Measurements from ENCODE around the gene GRM7. TPM values are rescaled to one million over a fixed set of nuclear protein-coding genes. Genes with fewer than 3 reads are reported as not detected.

GRM7 gene
- total and polyA plus RNA-seq, 2 experiments from 2014 or later, result 0.40 TPM; not detected in 1

DNA sequence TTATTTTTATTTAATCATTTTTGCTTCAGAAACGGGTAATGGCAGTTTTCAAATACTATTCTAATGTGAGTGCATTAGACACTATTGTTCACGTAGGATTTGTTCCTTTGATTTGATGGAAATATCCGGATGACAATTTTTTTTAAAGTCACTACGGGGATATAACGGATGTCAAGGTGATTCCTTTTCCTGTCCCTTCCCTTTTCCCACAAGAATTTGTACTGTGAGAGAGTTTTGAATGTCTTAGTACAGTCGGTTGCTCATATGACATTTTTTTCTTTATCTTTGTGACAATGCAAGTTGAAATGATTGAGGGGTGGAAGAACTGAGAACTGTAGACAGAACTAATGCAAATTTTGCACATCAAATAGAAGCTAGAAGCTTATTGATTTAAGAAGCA is 209.5 kb downstream of the GRM7 start:
- Histone ChIP-seq H3K4me3 (no peak overlapping the region), H3K27ac (ENCODE audit: low read depth) (no peak overlapping the region), H4K20me1 (replicated peaks; ENCODE audit: insufficient read depth) (no peaks in the 10 kb centered on the region), H3K27me3 (ENCODE audit: insufficient read depth) (no peaks in the 10 kb centered on the region), H3K9me2 (ENCODE audit: insufficient read depth) (no peaks in the 10 kb centered on the region), H3K36me3 (ENCODE audit: insufficient read depth) (no peaks in the 10 kb centered on the region), H2AFZ (no peak overlapping the region), H3K4me1 (ENCODE audit: insufficient read depth) (no peaks in the 10 kb centered on the region), H3K79me2 (replicated peaks; ENCODE audit: insufficient read depth) (no peaks in the 10 kb centered on the region), H3K4me2 (no peak overlapping the region), H3F3A (replicated peaks; ENCODE audit: low read depth) (no peaks in the 10 kb centered on the region)
- Mint-ChIP-seq H3K4me3 (no peak overlapping the region), H3K27ac (no peak overlapping the region), H3K36me3 (ENCODE audit: low read depth) (no peaks in the 10 kb centered on the region), H3K9me3 (peaks cover 72% of the 10 kb centered on the region), H3K4me1 (no peaks in the 10 kb centered on the region), H3K27me3 (ENCODE audit: insufficient read depth, low read depth, poor library complexity) (peaks cover 3% of the 10 kb centered on the region)
- DNase-seq (ENCODE audit: low spot score), result no peak
- no peak for ATAC-seq
- TF ChIP-seq JUNB (IDR thresholded peaks at IDR 0.05; ENCODE audit: unreplicated experiment) (no peak), ZNF114 (CRISPR knock-in tag; IDR thresholded peaks at IDR 0.05) (no peak), STAT1 (IDR thresholded peaks at IDR 0.05; ENCODE audit: unreplicated experiment) (no peak), POLR2AphosphoS5 (IDR thresholded peaks at IDR 0.05; ENCODE audit: low read depth) (no peak), EZH2phosphoT487 (IDR thresholded peaks at IDR 0.05; ENCODE audit: unreplicated experiment) (no peak), CREB1 (CRISPR knock-in tag; IDR thresholded peaks at IDR 0.05; ENCODE audit: low read depth) (no peak), NANOG (IDR thresholded peaks at IDR 0.05; ENCODE audit: borderline replicate concordance) (no peak), ZNF331 (CRISPR knock-in tag; IDR thresholded peaks at IDR 0.05; ENCODE audit: low read depth) (no peak), EZH2 (IDR thresholded peaks at IDR 0.05; ENCODE audit: low read depth, unreplicated experiment) (no peak)
- TF ChIP-seq, protein P1, sequence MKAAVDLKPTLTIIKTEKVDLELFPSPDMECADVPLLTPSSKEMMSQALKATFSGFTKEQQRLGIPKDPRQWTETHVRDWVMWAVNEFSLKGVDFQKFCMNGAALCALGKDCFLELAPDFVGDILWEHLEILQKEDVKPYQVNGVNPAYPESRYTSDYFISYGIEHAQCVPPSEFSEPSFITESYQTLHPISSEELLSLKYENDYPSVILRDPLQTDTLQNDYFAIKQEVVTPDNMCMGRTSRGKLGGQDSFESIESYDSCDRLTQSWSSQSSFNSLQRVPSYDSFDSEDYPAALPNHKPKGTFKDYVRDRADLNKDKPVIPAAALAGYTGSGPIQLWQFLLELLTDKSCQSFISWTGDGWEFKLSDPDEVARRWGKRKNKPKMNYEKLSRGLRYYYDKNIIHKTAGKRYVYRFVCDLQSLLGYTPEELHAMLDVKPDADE (IDR thresholded peaks at IDR 0.05), result no peak
- TF ChIP-seq, protein P2, sequence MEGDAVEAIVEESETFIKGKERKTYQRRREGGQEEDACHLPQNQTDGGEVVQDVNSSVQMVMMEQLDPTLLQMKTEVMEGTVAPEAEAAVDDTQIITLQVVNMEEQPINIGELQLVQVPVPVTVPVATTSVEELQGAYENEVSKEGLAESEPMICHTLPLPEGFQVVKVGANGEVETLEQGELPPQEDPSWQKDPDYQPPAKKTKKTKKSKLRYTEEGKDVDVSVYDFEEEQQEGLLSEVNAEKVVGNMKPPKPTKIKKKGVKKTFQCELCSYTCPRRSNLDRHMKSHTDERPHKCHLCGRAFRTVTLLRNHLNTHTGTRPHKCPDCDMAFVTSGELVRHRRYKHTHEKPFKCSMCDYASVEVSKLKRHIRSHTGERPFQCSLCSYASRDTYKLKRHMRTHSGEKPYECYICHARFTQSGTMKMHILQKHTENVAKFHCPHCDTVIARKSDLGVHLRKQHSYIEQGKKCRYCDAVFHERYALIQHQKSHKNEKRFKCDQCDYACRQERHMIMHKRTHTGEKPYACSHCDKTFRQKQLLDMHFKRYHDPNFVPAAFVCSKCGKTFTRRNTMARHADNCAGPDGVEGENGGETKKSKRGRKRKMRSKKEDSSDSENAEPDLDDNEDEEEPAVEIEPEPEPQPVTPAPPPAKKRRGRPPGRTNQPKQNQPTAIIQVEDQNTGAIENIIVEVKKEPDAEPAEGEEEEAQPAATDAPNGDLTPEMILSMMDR (conservative IDR thresholded peaks at IDR 0.05; ENCODE audit: low read depth in 2 of 2), result no peak
- TF ChIP-seq, protein P3, sequence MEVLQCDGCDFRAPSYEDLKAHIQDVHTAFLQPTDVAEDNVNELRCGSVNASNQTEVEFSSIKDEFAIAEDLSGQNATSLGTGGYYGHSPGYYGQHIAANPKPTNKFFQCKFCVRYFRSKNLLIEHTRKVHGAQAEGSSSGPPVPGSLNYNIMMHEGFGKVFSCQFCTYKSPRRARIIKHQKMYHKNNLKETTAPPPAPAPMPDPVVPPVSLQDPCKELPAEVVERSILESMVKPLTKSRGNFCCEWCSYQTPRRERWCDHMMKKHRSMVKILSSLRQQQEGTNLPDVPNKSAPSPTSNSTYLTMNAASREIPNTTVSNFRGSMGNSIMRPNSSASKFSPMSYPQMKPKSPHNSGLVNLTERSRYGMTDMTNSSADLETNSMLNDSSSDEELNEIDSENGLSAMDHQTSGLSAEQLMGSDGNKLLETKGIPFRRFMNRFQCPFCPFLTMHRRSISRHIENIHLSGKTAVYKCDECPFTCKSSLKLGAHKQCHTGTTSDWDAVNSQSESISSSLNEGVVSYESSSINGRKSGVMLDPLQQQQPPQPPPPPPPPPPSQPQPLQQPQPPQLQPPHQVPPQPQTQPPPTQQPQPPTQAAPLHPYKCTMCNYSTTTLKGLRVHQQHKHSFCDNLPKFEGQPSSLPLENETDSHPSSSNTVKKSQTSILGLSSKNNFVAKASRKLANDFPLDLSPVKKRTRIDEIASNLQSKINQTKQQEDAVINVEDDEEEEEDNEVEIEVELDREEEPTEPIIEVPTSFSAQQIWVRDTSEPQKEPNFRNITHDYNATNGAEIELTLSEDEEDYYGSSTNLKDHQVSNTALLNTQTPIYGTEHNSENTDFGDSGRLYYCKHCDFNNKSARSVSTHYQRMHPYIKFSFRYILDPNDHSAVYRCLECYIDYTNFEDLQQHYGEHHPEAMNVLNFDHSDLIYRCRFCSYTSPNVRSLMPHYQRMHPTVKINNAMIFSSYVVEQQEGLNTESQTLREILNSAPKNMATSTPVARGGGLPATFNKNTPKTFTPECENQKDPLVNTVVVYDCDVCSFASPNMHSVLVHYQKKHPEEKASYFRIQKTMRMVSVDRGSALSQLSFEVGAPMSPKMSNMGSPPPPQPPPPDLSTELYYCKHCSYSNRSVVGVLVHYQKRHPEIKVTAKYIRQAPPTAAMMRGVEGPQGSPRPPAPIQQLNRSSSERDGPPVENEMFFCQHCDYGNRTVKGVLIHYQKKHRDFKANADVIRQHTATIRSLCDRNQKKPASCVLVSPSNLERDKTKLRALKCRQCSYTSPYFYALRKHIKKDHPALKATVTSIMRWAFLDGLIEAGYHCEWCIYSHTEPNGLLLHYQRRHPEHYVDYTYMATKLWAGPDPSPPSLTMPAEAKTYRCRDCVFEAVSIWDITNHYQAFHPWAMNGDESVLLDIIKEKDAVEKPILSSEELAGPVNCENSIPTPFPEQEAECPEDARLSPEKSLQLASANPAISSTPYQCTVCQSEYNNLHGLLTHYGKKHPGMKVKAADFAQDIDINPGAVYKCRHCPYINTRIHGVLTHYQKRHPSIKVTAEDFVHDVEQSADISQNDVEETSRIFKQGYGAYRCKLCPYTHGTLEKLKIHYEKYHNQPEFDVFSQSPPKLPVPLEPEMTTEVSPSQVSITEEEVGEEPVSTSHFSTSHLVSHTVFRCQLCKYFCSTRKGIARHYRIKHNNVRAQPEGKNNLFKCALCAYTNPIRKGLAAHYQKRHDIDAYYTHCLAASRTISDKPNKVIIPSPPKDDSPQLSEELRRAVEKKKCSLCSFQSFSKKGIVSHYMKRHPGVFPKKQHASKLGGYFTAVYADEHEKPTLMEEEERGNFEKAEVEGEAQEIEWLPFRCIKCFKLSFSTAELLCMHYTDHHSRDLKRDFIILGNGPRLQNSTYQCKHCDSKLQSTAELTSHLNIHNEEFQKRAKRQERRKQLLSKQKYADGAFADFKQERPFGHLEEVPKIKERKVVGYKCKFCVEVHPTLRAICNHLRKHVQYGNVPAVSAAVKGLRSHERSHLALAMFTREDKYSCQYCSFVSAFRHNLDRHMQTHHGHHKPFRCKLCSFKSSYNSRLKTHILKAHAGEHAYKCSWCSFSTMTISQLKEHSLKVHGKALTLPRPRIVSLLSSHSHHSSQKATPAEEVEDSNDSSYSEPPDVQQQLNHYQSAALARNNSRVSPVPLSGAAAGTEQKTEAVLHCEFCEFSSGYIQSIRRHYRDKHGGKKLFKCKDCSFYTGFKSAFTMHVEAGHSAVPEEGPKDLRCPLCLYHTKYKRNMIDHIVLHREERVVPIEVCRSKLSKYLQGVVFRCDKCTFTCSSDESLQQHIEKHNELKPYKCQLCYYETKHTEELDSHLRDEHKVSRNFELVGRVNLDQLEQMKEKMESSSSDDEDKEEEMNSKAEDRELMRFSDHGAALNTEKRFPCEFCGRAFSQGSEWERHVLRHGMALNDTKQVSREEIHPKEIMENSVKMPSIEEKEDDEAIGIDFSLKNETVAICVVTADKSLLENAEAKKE (CRISPR knock-in tag; IDR thresholded peaks at IDR 0.05), result no peak
- TF ChIP-seq, protein P4, sequence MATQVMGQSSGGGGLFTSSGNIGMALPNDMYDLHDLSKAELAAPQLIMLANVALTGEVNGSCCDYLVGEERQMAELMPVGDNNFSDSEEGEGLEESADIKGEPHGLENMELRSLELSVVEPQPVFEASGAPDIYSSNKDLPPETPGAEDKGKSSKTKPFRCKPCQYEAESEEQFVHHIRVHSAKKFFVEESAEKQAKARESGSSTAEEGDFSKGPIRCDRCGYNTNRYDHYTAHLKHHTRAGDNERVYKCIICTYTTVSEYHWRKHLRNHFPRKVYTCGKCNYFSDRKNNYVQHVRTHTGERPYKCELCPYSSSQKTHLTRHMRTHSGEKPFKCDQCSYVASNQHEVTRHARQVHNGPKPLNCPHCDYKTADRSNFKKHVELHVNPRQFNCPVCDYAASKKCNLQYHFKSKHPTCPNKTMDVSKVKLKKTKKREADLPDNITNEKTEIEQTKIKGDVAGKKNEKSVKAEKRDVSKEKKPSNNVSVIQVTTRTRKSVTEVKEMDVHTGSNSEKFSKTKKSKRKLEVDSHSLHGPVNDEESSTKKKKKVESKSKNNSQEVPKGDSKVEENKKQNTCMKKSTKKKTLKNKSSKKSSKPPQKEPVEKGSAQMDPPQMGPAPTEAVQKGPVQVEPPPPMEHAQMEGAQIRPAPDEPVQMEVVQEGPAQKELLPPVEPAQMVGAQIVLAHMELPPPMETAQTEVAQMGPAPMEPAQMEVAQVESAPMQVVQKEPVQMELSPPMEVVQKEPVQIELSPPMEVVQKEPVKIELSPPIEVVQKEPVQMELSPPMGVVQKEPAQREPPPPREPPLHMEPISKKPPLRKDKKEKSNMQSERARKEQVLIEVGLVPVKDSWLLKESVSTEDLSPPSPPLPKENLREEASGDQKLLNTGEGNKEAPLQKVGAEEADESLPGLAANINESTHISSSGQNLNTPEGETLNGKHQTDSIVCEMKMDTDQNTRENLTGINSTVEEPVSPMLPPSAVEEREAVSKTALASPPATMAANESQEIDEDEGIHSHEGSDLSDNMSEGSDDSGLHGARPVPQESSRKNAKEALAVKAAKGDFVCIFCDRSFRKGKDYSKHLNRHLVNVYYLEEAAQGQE (IDR thresholded peaks at IDR 0.05; ENCODE audit: unreplicated experiment), result no peak
